ENCODE measurements around the gene SPRR3. TPM values are rescaled to one million over a fixed set of nuclear protein-coding genes. Genes with fewer than 3 reads are reported as not detected.

SPRR3 gene
- total RNA-seq, 2 experiments from 2014 or later = not detected

- no peak for DNase-seq
- Mint-ChIP-seq H3K36me3 (ENCODE audit: low read depth) (no peaks in the 10 kb centered on the region), H3K4me3 (no peak overlapping the region), H3K9me3 (no peaks in the 10 kb centered on the region), H3K27me3 (peaks cover 5% of the 10 kb centered on the region), H3K4me1 (no peaks in the 10 kb centered on the region), H3K27ac (no peak overlapping the region)
- ChIA-PET CTCF (no interaction called here), POLR2A (no interaction called here)
Observed at GRCh38 chr1:153032677-153033308, 31.2 kb downstream of the SPRR3 start.

- Mint-ChIP-seq H3K27ac (no peak overlapping the region), H3K4me1 (no peaks in the 10 kb centered on the region), H3K9me3 (no peaks in the 10 kb centered on the region), H3K4me3 (no peak overlapping the region), H3K36me3 (ENCODE audit: low read depth) (no peaks in the 10 kb centered on the region), H3K27me3 (peaks cover 5% of the 10 kb centered on the region)
- ChIA-PET CTCF (no interaction called here), POLR2A (no interaction called here)
- no peak for DNase-seq
Observed at GRCh38 chr1:153035211-153035610, 33.7 kb downstream of the SPRR3 start.

GRCh38 chr1:153040950-153041631 is 39.5 kb downstream of the SPRR3 start, which contains the start of gene SPRR2D:
SPRR2D (minus strand) TSS chr1:153041120; CDS start chr1:153040346, 774 bp downstream.
- Mint-ChIP-seq H3K4me1 (no peaks in the 10 kb centered on the region), H3K27ac (no peak within 1 kb of the TSS), H3K27me3 (peaks cover 18% of the 10 kb centered on the region), H3K9me3 (no peaks in the 10 kb centered on the region), H3K4me3 (no peak within 1 kb of the TSS), H3K36me3 (ENCODE audit: low read depth) (no peaks in the 10 kb centered on the region)
- ChIA-PET CTCF (no interaction called here), POLR2A (no interaction called here)
- no peak for DNase-seq

GRCh38 chr1:153049211-153049610 is 47.7 kb downstream of the SPRR3 start:
- ChIA-PET CTCF (no interaction called here), POLR2A (no interaction called here)
- Mint-ChIP-seq H3K4me3 (no peak overlapping the region), H3K27me3 (peaks cover 30% of the 10 kb centered on the region), H3K36me3 (ENCODE audit: low read depth) (no peaks in the 10 kb centered on the region), H3K27ac (no peak overlapping the region), H3K9me3 (no peaks in the 10 kb centered on the region), H3K4me1 (no peaks in the 10 kb centered on the region)
- no peak for DNase-seq

Other genes starting within 250 kb of the SPRR3 start
- not detected for gene KPRP, start 243.7 kb upstream of the SPRR3 start, total RNA-seq
- gene LCE1F, start 226.6 kb upstream of the SPRR3 start, total RNA-seq = not detected
- gene LCE1E, start 215.5 kb upstream of the SPRR3 start, total RNA-seq = not detected
- gene LCE1D, start 205.0 kb upstream of the SPRR3 start, total RNA-seq = not detected
- gene LCE1C, start 195.1 kb upstream of the SPRR3 start, total RNA-seq = not detected
- gene LCE1B, start 189.8 kb upstream of the SPRR3 start, total RNA-seq = not detected
- not detected for gene LCE1A, start 174.3 kb upstream of the SPRR3 start, total RNA-seq
- gene LCE6A, start 158.9 kb upstream of the SPRR3 start, total RNA-seq = not detected
- not detected for gene LCE7A, start 141.8 kb upstream of the SPRR3 start, total RNA-seq
- not detected for gene SMCP, start 123.4 kb upstream of the SPRR3 start, total RNA-seq
- gene IVL, start 93.2 kb upstream of the SPRR3 start, total RNA-seq = not detected
- gene SPRR5, start 54.5 kb upstream of the SPRR3 start, total RNA-seq = not detected
- not detected for gene SPRR4, start 31.1 kb upstream of the SPRR3 start, total RNA-seq
- gene SPRR1A, start 17.7 kb upstream of the SPRR3 start, total RNA-seq = not detected
- gene SPRR1B, start 29.5 kb downstream of the SPRR3 start, total RNA-seq = not detected
- not detected for gene SPRR2D, start 39.4 kb downstream of the SPRR3 start, total RNA-seq
- not detected for gene SPRR2A, start 55.8 kb downstream of the SPRR3 start, total RNA-seq
- gene SPRR2B, start 69.9 kb downstream of the SPRR3 start, total RNA-seq = not detected
- not detected for gene SPRR2E, start 92.8 kb downstream of the SPRR3 start, total RNA-seq
- not detected for gene SPRR2F, start 111.8 kb downstream of the SPRR3 start, total RNA-seq
- gene SPRR2G, start 149.1 kb downstream of the SPRR3 start, total RNA-seq = not detected
- gene LELP1, start 201.7 kb downstream of the SPRR3 start, total RNA-seq = not detected
- gene PRR9, start 215.8 kb downstream of the SPRR3 start, total RNA-seq = not detected

Measured in activated CD4-positive, alpha-beta T cell treated with anti-CD3 and anti-CD28 coated beads, Interleukin-2, amount 10 ng/mL, durations not matched to agents 7 days and 5 days (primary cell).